ENCODE data around the gene CASP2.
"Not testable (repeated sequence)": the region's sequence is repeated elsewhere in the genome, so short reads cannot be mapped to it uniquely, and the experiment has no call there.

The CASP2 gene

DNA sequence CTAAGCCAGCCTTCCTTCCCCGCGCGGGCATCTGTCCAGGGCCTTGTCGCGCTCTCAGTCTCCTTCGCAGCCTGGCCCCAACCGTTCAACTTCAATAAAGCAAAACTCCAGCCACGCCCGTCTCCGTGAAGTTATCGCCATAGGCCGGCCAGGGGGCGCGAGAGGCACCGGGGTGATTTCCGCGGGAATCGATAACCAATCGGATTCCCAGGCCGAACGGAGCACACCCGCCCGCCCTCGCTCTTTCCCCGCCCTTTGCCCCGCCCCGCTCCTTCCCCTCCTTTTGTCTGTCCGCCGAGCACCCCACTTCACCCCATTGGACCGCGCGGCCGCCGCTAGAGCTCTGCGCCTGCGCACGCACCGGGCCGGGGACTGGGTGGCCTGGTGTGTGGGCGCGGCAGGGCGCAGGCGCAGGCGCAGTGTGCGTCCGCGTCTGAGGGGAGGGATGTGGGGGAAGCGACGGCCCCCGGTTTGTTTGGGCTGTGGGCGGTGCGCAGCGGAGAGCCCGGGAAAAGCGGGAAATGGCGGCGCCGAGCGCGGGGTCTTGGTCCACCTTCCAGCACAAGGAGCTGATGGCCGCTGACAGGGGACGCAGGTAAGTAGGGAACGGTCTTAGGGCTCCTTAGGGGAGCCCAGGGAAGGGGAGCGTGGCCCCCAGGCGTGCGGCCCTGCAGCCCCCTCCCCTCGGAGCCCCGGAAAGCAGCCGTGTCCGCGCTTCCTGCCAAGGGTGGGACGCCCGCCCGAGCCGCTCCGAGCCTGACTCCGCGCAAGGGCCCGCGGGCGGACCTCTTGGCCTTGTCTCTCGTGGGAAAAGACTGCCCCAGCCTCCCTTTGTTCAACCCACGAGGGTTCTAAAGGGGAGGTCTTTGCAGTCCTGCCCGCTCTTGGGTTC, at the start of gene CASP2:
TSS of gene CASP2 (plus strand) at position 417 of the 892 bp plus-strand sequence. CDS start at position 522, 105 bp downstream.
- DNase-seq = peak; percentile 97

GRCh38 chr7:143239813-143240212, 48.3 kb upstream of the CASP2 start:
- DNase-seq = peak; percentile 89

- peak; percentile 78 for DNase-seq
Observed at GRCh38 chr7:143240291-143241168, 47.6 kb upstream of the CASP2 start.

- no peak for DNase-seq
Observed at GRCh38 chr7:143242306-143242705, 45.8 kb upstream of the CASP2 start.

- no peak for DNase-seq
Observed at GRCh38 chr7:143243111-143243510, 45.0 kb upstream of the CASP2 start.

DNA sequence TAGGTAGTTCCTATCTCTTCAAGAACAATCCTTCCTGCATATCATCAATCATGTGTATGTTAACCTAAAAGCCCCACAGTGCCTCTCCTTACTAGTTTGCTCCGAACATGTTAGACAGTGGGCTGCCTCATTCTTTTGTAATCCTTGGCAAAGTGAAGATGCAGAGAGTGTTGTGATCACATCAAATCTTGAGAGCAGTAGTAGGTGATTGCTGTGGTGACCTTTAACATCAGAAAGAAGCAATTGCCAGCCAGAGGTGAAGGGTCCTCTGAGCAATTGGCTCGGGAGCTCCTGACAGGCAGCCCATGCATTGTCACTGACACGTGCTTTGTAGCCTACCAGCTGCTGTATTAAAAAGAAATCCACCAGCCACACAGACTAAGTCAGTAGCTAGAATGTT, 44.5 kb upstream of the CASP2 start:
- no peak for DNase-seq

DNA sequence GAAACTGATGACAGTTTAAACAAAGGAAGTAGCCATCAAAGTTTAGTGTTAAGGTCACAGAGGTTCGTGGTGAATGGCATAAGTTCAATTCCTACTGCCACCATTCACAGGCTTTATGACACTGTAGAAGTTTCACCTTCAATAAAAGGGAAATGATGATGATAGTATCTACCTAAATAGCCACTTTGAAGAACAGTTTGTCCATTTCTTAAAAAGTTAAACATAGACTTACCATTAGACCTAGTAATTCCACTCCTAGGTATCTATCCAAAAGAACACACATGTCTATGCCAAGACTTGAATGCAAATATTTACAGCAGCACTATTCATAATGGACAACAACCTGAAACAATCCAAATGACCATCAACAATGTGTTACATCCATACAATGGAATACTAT, 43.8 kb upstream of the CASP2 start:
- no peak for DNase-seq

DNA sequence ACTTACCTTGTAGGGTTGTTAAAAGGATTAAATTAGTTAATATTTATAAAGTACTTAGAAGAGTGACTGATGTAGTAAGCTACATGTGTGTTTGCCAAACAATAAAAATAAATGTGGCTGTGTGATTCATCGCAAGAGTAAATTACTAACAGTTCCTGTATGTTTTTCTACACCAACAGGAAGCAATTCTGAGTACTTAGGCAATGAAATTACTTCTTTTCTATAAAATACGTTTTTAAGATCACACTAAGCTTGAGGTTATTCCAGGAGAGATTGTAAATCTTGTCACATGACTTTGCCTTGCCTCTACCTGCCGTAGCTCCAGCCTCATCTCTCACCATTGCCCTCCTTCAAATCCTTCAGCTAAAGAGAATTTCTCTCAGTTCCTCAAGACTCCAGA, 43.0 kb upstream of the CASP2 start:
- DNase-seq = peak; percentile 74

DNA sequence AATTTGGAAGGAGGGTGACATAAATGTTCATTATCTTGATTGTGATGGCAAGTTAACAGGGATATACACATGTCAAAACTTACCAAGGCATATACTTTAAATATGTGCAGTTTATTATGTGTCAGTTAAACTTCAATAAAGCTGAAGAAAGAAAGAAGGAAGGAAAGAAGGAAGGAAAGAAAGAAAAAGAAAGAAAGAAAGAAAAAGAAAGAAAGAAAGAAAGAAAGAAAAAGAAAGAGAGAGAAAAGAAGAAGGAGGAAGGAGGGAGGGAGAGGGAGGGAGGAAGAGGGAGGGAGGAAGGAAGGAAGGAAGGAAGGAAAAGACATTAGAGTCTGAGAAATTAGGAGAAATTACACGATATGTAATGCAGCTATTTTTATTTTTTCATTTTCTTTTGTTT, 40.8 kb upstream of the CASP2 start:
- DNase-seq = no peak

- peak; percentile 27 for DNase-seq
Observed at GRCh38 chr7:143248761-143249354, 39.3 kb upstream of the CASP2 start.

- no peak for DNase-seq
Observed at GRCh38 chr7:143250199-143250598, 38.0 kb upstream of the CASP2 start.

DNA sequence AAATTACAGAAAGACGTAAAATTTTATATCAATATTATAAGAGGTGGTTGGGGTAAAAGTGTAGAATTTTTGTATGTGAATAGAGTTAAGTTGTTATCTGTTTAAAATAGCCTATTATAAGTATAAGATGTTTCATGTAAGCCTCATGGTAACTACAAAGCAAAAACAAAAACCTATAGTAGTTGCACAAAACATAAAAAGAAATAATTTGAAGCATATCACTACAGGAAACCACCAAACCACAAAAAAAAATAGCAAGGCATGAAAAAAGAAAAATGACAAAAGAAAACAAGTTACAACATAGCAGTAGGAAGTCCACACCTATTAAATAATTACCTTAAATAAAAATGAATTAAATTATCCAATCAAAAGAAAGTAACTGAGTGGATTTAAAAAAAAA, 37.3 kb upstream of the CASP2 start:
- DNase-seq = no peak

- no peak for DNase-seq
Observed at GRCh38 chr7:143252006-143252405, 36.1 kb upstream of the CASP2 start.

DNA sequence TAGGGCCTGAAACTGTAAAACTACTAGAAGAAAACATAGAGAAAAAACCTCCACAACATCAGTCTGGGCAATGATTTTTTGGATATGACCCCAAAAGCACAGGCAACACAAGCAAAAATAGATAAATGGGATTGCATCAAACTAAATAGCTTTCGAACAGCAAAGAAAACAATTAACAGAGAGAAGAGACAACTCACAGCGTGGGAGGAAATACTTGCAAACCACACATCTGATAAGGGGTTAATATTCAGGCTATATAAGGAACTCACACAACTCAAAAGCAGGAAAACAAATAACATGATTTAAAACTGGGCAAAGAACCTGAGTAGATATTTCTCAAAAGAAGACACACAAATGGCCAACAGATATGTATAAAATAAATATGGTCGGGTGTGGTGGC, 32.6 kb upstream of the CASP2 start:
- no peak for DNase-seq

DNA sequence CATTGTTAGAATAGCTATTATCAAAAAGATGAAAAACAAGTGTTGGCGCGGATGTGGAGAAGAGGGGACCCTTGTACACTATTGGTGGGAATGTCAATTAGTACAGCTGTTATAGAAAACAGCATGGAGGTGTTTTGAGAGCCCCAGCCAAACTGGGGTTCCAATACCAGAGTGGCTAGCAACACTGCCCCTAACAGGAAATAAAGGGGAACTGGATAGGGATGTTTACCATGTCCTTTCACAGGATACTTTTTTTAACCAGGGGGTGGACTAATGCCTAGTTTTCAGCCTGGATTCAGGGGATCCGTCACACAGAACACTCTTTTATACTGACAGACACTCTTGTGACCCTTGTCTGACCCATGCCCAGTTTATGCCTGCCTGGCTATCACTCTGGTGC, 31.8 kb upstream of the CASP2 start:
- no peak for DNase-seq

DNA sequence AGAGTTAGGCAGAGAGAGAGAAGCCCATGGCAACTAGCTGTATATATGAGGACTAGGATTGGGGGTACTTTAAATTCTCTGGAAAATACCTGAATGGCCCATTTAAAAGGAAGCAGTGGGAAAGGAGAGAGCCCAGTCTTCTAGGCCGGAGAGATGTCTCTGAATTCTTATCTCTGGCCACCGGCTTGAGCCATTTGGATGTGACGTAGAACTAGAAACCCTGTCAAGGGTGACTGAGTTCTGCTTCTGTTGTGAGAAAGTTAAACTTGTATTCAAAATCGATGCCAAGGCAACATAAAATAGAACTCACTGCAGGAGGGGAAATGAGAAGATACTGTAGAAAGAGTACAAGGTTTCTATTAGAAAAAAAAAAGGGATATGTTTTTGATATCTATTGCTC, 31.2 kb upstream of the CASP2 start:
- no peak for DNase-seq

- DNase-seq = no peak
Observed at GRCh38 chr7:143257501-143257900, 30.6 kb upstream of the CASP2 start.

- peak; percentile 48 for DNase-seq
Observed at GRCh38 chr7:143258831-143259230, 29.3 kb upstream of the CASP2 start.

GRCh38 chr7:143259765-143260164, 28.4 kb upstream of the CASP2 start:
- no peak for DNase-seq

GRCh38 chr7:143261901-143262300, 26.2 kb upstream of the CASP2 start:
- no peak for DNase-seq

- peak; percentile 86 for DNase-seq
Observed at GRCh38 chr7:143263266-143264195, 24.6 kb upstream of the CASP2 start, which contains the start of gene GSTK1. Gene GSTK1 (plus strand): TSS chr7:143263441. CDS start chr7:143263514, 73 bp downstream.

- not testable (repeated sequence) for DNase-seq
Observed at GRCh38 chr7:143264196-143264568, 24.0 kb upstream of the CASP2 start.

All from suppressor macrophage treated with lipopolysaccharide for 4 hours (primary cell).